GM10266 (cell line): ENCODE results near the gene FAM50B.

Experiments used
- DNase-seq: peaks from one replicate; pipeline ENCODE4 v3.0.0; 2012; ENCODE audit errors: extremely low spot score
- CTCF ChIP-seq: IDR thresholded peaks from 2 replicates; pipeline ENCODE4 v1.5.1; 2012; ENCODE audit warnings: mild to moderate bottlenecking, low read depth; ENCODE audit not compliant: control insufficient read depth, insufficient read depth; ENCODE audit errors: missing control alignments

FAM50B gene

GRCh38 chr6:3849681-3850450, 693 bp downstream of the FAM50B start:
- no peak for TF ChIP-seq CTCF
- DNase-seq = no peak

GRCh38 chr6:3850451-3851203, 1.5 kb downstream of the FAM50B start:
- peak; percentile 47 for DNase-seq
- no peak for TF ChIP-seq CTCF

GRCh38 chr6:3851839-3852238, 2.7 kb downstream of the FAM50B start:
- TF ChIP-seq CTCF = no peak
- no peak for DNase-seq

- no peak for TF ChIP-seq CTCF
- no peak for DNase-seq
These were observed 3.2 kb downstream of the FAM50B start for GRCh38 chr6:3852391-3852790.

- no peak for TF ChIP-seq CTCF
- no peak for DNase-seq
These were observed 6.7 kb downstream of the FAM50B start for GRCh38 chr6:3855866-3856265.

- TF ChIP-seq CTCF = no peak
- no peak for DNase-seq
These were observed 7.4 kb downstream of the FAM50B start for GRCh38 chr6:3856576-3856975.
